ENCODE measurements around the gene TSPAN5.

- TF ChIP-seq CTCF (IDR thresholded peaks at IDR 0.05) = no peak
- TF ChIP-seq JUND (IDR thresholded peaks at IDR 0.05) = no peak
- TF ChIP-seq POLR2AphosphoS5 (IDR thresholded peaks at IDR 0.05; ENCODE audit: low read depth, low read length) = no peak
- no peak for TF ChIP-seq MAX (IDR thresholded peaks at IDR 0.05; ENCODE audit: low read depth)
- TF ChIP-seq FOXM1 (IDR thresholded peaks at IDR 0.05; ENCODE audit: low read depth) = no peak
- no peak for TF ChIP-seq REST (IDR thresholded peaks at IDR 0.05; ENCODE audit: low read depth, low read length)
- no peak for TF ChIP-seq SIN3A (IDR thresholded peaks at IDR 0.05; ENCODE audit: borderline replicate concordance, low read depth, low read length)
- TF ChIP-seq SMC3 (IDR thresholded peaks at IDR 0.05; ENCODE audit: low read depth, low read length) = no peak
These were observed 111.4 kb downstream of the TSPAN5 start for GRCh38 chr4:98546910-98547594.

Data from SK-N-SH (cell line).